ENCODE results near the gene SLC34A3.

Gene SLC34A3

DNA sequence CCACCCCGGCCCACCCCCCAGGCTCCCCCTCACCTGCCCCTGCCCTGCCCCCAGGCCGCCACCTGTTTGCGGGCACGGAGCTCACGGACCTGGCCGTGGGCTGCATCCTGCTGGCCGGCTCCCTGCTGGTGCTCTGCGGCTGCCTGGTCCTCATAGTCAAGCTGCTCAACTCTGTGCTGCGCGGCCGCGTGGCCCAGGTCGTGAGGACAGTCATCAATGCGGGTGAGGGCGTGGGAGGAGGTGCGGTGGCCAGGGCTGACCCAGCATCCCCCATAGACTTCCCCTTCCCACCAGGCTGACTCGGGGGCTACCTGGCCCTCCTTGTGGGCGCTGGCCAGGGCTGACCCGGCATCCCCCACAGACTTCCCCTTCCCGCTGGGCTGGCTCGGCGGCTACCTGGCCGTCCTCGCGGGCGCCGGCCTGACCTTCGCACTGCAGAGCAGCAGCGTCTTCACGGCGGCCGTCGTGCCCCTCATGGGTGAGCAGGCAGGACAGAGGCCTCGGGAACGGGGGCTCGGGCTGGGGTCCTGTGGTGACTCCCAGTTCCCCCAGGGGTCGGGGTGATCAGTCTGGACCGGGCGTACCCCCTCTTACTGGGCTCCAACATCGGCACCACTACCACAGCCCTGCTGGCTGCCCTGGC lies 3.5 kb downstream of the SLC34A3 start:
- no peak for DNase-seq
- Histone ChIP-seq H3K27ac (ENCODE audit: low read length) (no peak overlapping the region), H3K36me3 (replicated peaks; ENCODE audit: insufficient read depth, low read length) (no peaks in the 10 kb centered on the region), H3K9ac (ENCODE audit: low read length) (no peak overlapping the region), H3K27me3 (replicated peaks; ENCODE audit: insufficient read depth, low read length) (peaks cover 66% of the 10 kb centered on the region), H2AFZ (ENCODE audit: low read length) (no peak overlapping the region), H3K9me2 (replicated peaks; ENCODE audit: insufficient read depth, low read length) (no peaks in the 10 kb centered on the region), H4K20me1 (ENCODE audit: insufficient read depth, low read length) (no peaks in the 10 kb centered on the region), H3K9me3 (replicated peaks; ENCODE audit: insufficient read depth, low read length) (no peaks in the 10 kb centered on the region), H3F3A (ENCODE audit: insufficient read depth, low read length) (no peaks in the 10 kb centered on the region), H3K79me2 (ENCODE audit: low read length) (peaks cover 7% of the 10 kb centered on the region), H3K4me1 (ENCODE audit: low read length) (peaks cover 9% of the 10 kb centered on the region; the same call in 1 of the 2 replicates), H3K4me3 (ENCODE audit: low read length) (no peak overlapping the region), H3K4me2 (ENCODE audit: low read depth, low read length) (no peak overlapping the region)
- TF ChIP-seq EZH2 (optimal IDR thresholded peaks at IDR 0.05; ENCODE audit: low read depth, low read length) (no peak), EZH2phosphoT487 (IDR thresholded peaks at IDR 0.05; ENCODE audit: low read length) (no peak)
- TF ChIP-seq, protein P1, sequence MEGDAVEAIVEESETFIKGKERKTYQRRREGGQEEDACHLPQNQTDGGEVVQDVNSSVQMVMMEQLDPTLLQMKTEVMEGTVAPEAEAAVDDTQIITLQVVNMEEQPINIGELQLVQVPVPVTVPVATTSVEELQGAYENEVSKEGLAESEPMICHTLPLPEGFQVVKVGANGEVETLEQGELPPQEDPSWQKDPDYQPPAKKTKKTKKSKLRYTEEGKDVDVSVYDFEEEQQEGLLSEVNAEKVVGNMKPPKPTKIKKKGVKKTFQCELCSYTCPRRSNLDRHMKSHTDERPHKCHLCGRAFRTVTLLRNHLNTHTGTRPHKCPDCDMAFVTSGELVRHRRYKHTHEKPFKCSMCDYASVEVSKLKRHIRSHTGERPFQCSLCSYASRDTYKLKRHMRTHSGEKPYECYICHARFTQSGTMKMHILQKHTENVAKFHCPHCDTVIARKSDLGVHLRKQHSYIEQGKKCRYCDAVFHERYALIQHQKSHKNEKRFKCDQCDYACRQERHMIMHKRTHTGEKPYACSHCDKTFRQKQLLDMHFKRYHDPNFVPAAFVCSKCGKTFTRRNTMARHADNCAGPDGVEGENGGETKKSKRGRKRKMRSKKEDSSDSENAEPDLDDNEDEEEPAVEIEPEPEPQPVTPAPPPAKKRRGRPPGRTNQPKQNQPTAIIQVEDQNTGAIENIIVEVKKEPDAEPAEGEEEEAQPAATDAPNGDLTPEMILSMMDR (IDR thresholded peaks at IDR 0.05; ENCODE audit: low read length): no peak

DNA sequence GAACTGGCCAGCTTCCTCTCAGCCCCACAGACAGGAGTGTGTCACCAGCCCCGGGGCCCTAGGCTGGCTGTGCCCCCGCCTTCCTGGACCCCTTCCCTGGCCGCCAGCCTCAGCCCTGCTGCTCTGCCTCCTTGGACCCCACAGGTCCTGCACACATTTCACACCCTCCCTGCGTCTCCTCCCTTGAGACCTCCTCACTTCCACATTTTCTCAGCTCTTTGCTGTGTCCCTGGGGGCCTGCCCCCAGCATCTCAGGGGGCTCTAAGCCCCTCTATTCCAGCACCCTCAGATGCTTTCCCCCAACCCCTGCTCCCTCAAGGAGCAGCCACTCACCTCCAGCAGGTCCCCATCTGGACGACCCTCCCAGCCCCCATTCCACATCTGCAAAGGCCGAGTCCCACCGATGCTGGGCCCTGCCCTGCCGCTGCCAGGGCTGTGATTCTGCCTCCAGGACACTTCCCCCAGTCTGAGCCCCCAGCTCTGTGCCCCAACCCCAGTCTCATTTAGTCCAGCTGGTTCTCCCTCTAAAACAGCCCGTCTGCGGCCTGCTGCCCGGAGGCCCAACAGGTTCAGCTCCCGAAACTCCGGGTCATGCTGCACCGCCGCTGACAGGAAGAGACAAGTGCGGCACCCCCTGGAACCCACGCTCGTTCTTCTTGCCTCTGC lies 4.2 kb downstream of the SLC34A3 start:
- Histone ChIP-seq H3K9me2 (replicated peaks; ENCODE audit: insufficient read depth, low read length) (no peaks in the 10 kb centered on the region), H3K4me2 (ENCODE audit: low read depth, low read length) (no peak overlapping the region), H3K27me3 (replicated peaks; ENCODE audit: insufficient read depth, low read length) (peaks cover 58% of the 10 kb centered on the region), H3K9ac (ENCODE audit: low read length) (no peak overlapping the region), H3K36me3 (replicated peaks; ENCODE audit: insufficient read depth, low read length) (no peaks in the 10 kb centered on the region), H3K9me3 (replicated peaks; ENCODE audit: insufficient read depth, low read length) (no peaks in the 10 kb centered on the region), H3K79me2 (ENCODE audit: low read length) (peaks cover 13% of the 10 kb centered on the region), H2AFZ (ENCODE audit: low read length) (no peak overlapping the region), H3F3A (ENCODE audit: insufficient read depth, low read length) (peaks cover 2% of the 10 kb centered on the region; the same call in 1 of the 2 replicates), H3K27ac (ENCODE audit: low read length) (no peak overlapping the region), H3K4me3 (ENCODE audit: low read length) (no peak overlapping the region), H4K20me1 (ENCODE audit: insufficient read depth, low read length) (no peaks in the 10 kb centered on the region), H3K4me1 (ENCODE audit: low read length) (peaks cover 9% of the 10 kb centered on the region; the same call in 1 of the 2 replicates)
- no peak for TF ChIP-seq EZH2 (optimal IDR thresholded peaks at IDR 0.05; ENCODE audit: low read depth, low read length)
- TF ChIP-seq EZH2phosphoT487 (IDR thresholded peaks at IDR 0.05; ENCODE audit: low read length): no peak
- TF ChIP-seq, protein P1 (IDR thresholded peaks at IDR 0.05; ENCODE audit: low read length): no peak
- DNase-seq: no peak

DNA sequence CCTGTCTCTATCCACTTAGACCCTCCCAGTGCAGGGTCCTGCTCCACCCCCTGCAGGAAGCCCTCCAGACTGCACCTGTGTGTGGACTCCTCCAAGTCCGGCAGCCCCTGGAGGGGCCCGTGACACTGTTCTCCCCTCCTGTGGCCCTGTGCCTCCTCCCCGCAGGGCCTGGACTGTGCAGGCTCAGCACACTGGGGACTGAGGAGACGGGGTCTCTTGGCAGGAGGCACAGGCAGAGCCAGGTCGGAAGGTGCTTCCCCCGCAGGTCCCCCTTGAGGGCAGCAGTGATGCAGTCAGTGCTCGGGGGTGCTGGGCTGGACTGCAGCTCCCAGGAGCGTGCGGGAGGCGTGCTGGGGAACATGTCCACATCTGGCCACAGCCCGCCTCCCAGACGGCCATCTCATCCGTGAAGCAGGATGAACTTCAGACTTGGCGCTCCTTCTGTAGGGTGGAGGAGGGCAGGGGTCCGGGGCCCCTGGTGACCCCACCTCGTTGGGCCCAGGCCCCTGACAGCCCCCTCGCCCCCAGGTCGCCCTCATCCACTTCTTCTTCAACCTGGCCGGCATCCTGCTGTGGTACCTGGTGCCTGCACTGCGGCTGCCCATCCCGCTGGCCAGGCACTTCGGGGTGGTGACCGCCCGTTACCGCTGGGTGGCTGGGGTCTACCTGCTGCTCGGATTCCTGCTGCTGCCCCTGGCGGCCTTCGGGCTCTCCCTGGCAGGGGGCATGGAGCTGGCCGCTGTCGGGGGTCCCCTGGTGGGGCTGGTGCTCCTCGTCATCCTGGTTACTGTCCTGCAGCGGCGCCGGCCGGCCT lies 4.9 kb downstream of the SLC34A3 start:
- H3K9ac ChIP-seq (ENCODE audit: low read length): no peak overlapping the region; the same call in 1 of the 2 replicates
- H3K4me2 ChIP-seq (ENCODE audit: low read depth, low read length): peak overlapping the region; percentile 68
- no peak overlapping the region for H3K4me3 ChIP-seq (ENCODE audit: low read length)
- H3K9me2 ChIP-seq (replicated peaks; ENCODE audit: insufficient read depth, low read length): no peaks in the 10 kb centered on the region
- peaks cover 51% of the 10 kb centered on the region for H3K27me3 ChIP-seq (replicated peaks; ENCODE audit: insufficient read depth, low read length)
- H3K9me3 ChIP-seq (replicated peaks; ENCODE audit: insufficient read depth, low read length): no peaks in the 10 kb centered on the region
- H3F3A ChIP-seq (ENCODE audit: insufficient read depth, low read length): peaks cover 9% of the 10 kb centered on the region; the same call in 1 of the 2 replicates
- no peak for DNase-seq
- TF ChIP-seq, protein P1 (IDR thresholded peaks at IDR 0.05; ENCODE audit: low read length): no peak
- no peak overlapping the region for H2AFZ ChIP-seq (ENCODE audit: low read length)
- H3K4me1 ChIP-seq (ENCODE audit: low read length): peaks cover 9% of the 10 kb centered on the region; the same call in 1 of the 2 replicates
- H4K20me1 ChIP-seq (ENCODE audit: insufficient read depth, low read length): no peaks in the 10 kb centered on the region
- H3K27ac ChIP-seq (ENCODE audit: low read length): no peak overlapping the region
- H3K36me3 ChIP-seq (replicated peaks; ENCODE audit: insufficient read depth, low read length): no peaks in the 10 kb centered on the region
- peaks cover 14% of the 10 kb centered on the region for H3K79me2 ChIP-seq (ENCODE audit: low read length)

All from MM.1S (cell line).